ENCODE results near the gene ZNF22.

ZNF22 gene

GRCh38 chr10:45000752-45001380 lies at the start of gene ZNF22:
TSS of gene ZNF22 (plus strand) at chr10:45000923. CDS start at chr10:45003369, 2,446 bp downstream.
- no peak for DNase-seq

- no peak for DNase-seq
These were observed 49.0 kb upstream of the ZNF22 start for GRCh38 chr10:44951576-44952226.

- DNase-seq: no peak
These were observed 47.9 kb upstream of the ZNF22 start for GRCh38 chr10:44952779-44953231.

- no peak for DNase-seq
These were observed 46.7 kb upstream of the ZNF22 start for GRCh38 chr10:44954042-44954441.

GRCh38 chr10:44954962-44955361 lies 45.8 kb upstream of the ZNF22 start:
- no peak for DNase-seq

- no peak for DNase-seq
These were observed 45.2 kb upstream of the ZNF22 start for GRCh38 chr10:44955413-44956070.

GRCh38 chr10:44956226-44956625 lies 44.5 kb upstream of the ZNF22 start:
- no peak for DNase-seq

- DNase-seq: no peak
These were observed 43.7 kb upstream of the ZNF22 start for GRCh38 chr10:44956717-44957706.

- DNase-seq: no peak
These were observed 42.4 kb upstream of the ZNF22 start for GRCh38 chr10:44958196-44958897.

GRCh38 chr10:44958898-44959246 lies 41.9 kb upstream of the ZNF22 start:
- no peak for DNase-seq

GRCh38 chr10:44959247-44960087 lies 41.3 kb upstream of the ZNF22 start, which contains the start of gene RASSF4:
TSS of gene RASSF4 (plus strand) at chr10:44959802. CDS start at chr10:44970203, 10,401 bp downstream.
- DNase-seq: peak; percentile 5

GRCh38 chr10:44960088-44960460 lies 40.6 kb upstream of the ZNF22 start:
- DNase-seq: no peak

- DNase-seq: no peak
These were observed 40.1 kb upstream of the ZNF22 start for GRCh38 chr10:44960482-44961229.

GRCh38 chr10:44961230-44961571 lies 39.5 kb upstream of the ZNF22 start:
- no peak for DNase-seq

- no peak for DNase-seq
These were observed 38.6 kb upstream of the ZNF22 start for GRCh38 chr10:44961931-44962750.

- no peak for DNase-seq
These were observed 37.6 kb upstream of the ZNF22 start for GRCh38 chr10:44962870-44963738.

GRCh38 chr10:44963772-44964633 lies 36.7 kb upstream of the ZNF22 start:
- DNase-seq: no peak

- no peak for DNase-seq
These were observed 35.6 kb upstream of the ZNF22 start for GRCh38 chr10:44965104-44965503.

All from NCI-H1417 treated with DMSO at 0.1 percent for 48 hours (cell line).